ENCODE results near the gene UBD.

Gene UBD

GRCh38 chr6:29547573-29547972 is 12.0 kb downstream of the UBD start:
- Histone ChIP-seq H3K27ac (ENCODE audit: extremely low read depth, low read depth, low read length) (no peak overlapping the region), H3K36me3 (ENCODE audit: control insufficient read depth in 2 of 2, insufficient read depth in 1 of 2, low read length in 2 of 2) (no peaks in the 10 kb centered on the region), H3K4me3 (ENCODE audit: low read depth, low read length) (no peak overlapping the region), H3K9me3 (ENCODE audit: control insufficient read depth, insufficient read depth, low read depth, low read length) (no peaks in the 10 kb centered on the region), H3K4me1 (ENCODE audit: control insufficient read depth, insufficient read depth, low read length) (peaks cover 3% of the 10 kb centered on the region; the same call in 1 of the 2 replicates)
- CTCF ChIA-PET, result interaction anchor here (0.6 kb wide), 1 partner anchor 103 kb away, joined by 3 read pairs; no protein-coding TSS in a partner anchor
- POLR2A ChIA-PET, result interaction anchor here (0.6 kb wide), 1 partner anchor 562 kb away, joined by 4 read pairs; no protein-coding TSS in a partner anchor
- TF ChIP-seq ZBTB49 (tag by site-specific recombination; IDR thresholded peaks at IDR 0.05; ENCODE audit: low read depth) (no peak), ZNF19 (tag by site-specific recombination; IDR thresholded peaks at IDR 0.05; ENCODE audit: low read depth) (no peak), PRDM10 (tag by site-specific recombination; IDR thresholded peaks at IDR 0.05) (peak; percentile 74)

DNA sequence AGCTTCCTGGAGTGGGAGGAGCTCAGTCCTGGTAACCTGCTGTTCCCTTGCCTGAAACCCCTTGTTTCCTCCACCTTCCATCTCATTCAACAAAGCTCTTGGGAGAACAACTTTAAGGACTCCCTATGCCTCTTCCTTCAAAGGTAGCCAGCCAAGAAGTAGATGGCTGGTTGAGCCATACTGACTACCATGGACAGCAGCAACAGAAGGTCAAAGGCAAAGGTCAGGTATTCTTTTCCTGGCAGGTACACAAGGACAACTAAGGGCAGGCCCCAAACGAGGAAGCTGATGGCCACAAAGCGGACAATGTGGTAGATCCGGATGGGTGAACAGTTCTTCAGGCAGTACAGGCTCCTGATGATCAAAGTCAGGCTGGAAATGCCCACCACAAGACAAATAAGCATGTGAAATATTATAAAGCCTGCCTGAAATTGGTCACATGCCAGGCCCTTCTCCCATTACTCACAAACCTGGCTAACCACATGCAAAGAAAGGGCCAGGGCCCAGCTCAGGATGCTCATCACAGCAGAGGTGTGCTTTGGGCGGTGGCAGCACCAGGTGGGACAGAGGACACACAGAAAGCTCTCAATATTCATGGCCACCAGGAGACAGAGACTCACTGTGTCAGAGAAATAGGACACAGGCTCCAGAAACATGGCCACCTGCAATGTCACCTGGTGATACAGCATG is 21.7 kb downstream of the UBD start:
- no peak overlapping the region for H3K27ac ChIP-seq (ENCODE audit: extremely low read depth, low read depth, low read length)
- no peaks in the 10 kb centered on the region for H3K4me1 ChIP-seq (ENCODE audit: control insufficient read depth, insufficient read depth, low read length)
- no peaks in the 10 kb centered on the region for H3K9me3 ChIP-seq (ENCODE audit: control insufficient read depth, insufficient read depth, low read depth, low read length)
- H3K4me3 ChIP-seq (ENCODE audit: low read depth, low read length), result no peak overlapping the region
- ChIA-PET POLR2A (no interaction called here), CTCF (no interaction called here)
- H3K36me3 ChIP-seq (ENCODE audit: control insufficient read depth in 2 of 2, insufficient read depth in 1 of 2, low read length in 2 of 2), result no peaks in the 10 kb centered on the region
- TF ChIP-seq ZNF561 (tag by site-specific recombination; IDR thresholded peaks at IDR 0.05; ENCODE audit: borderline replicate concordance), result no peak
- TF ChIP-seq, protein P1, sequence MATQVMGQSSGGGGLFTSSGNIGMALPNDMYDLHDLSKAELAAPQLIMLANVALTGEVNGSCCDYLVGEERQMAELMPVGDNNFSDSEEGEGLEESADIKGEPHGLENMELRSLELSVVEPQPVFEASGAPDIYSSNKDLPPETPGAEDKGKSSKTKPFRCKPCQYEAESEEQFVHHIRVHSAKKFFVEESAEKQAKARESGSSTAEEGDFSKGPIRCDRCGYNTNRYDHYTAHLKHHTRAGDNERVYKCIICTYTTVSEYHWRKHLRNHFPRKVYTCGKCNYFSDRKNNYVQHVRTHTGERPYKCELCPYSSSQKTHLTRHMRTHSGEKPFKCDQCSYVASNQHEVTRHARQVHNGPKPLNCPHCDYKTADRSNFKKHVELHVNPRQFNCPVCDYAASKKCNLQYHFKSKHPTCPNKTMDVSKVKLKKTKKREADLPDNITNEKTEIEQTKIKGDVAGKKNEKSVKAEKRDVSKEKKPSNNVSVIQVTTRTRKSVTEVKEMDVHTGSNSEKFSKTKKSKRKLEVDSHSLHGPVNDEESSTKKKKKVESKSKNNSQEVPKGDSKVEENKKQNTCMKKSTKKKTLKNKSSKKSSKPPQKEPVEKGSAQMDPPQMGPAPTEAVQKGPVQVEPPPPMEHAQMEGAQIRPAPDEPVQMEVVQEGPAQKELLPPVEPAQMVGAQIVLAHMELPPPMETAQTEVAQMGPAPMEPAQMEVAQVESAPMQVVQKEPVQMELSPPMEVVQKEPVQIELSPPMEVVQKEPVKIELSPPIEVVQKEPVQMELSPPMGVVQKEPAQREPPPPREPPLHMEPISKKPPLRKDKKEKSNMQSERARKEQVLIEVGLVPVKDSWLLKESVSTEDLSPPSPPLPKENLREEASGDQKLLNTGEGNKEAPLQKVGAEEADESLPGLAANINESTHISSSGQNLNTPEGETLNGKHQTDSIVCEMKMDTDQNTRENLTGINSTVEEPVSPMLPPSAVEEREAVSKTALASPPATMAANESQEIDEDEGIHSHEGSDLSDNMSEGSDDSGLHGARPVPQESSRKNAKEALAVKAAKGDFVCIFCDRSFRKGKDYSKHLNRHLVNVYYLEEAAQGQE (tag by site-specific recombination; IDR thresholded peaks at IDR 0.05), result peak; percentile 88

DNA sequence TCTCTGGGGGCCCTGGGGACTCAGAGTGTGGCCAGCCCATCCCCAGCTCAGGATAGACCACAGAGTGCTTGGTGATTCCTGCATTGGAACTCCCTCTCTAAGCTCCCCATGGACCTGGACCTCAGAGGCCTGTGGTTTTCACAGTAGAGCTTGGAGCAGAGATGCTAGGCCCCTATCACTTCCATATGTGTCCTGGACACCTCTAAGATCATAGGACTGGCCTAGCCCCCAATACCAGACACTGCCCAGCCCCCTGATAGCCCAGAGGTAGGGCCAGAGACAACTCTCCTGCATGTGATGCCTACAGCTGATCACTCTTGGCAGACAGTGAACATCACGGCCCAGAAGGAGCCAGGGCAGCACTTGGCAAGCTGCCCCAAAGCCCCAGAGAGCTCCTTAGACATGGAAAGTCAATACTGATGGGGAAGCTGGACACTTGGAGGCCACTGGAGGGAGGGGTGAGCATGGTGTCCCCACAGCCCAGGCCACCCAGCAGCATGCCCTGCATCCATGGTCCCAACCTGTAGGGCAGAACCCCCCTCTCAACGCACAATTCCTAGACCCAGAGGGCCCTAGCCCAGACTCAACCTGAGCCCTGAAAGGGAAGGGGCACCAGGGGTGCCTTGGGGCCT is 27.1 kb downstream of the UBD start:
- H3K4me3 ChIP-seq (ENCODE audit: low read depth, low read length), result no peak overlapping the region
- H3K4me1 ChIP-seq (ENCODE audit: control insufficient read depth, insufficient read depth, low read length), result no peaks in the 10 kb centered on the region
- no peaks in the 10 kb centered on the region for H3K36me3 ChIP-seq (ENCODE audit: control insufficient read depth in 2 of 2, insufficient read depth in 1 of 2, low read length in 2 of 2)
- TF ChIP-seq ZBTB17 (tag by site-specific recombination; IDR thresholded peaks at IDR 0.05) (no peak), AEBP2 (tag by site-specific recombination; IDR thresholded peaks at IDR 0.05; ENCODE audit: borderline replicate concordance) (no peak), ZNF132 (tag by site-specific recombination; IDR thresholded peaks at IDR 0.05; ENCODE audit: borderline replicate concordance) (no peak), ZNF513 (tag by site-specific recombination; IDR thresholded peaks at IDR 0.05) (no peak), EGR2 (tag by site-specific recombination; IDR thresholded peaks at IDR 0.05; ENCODE audit: low read depth) (no peak), ZNF660 (tag by site-specific recombination; IDR thresholded peaks at IDR 0.05) (no peak), ZNF26 (tag by site-specific recombination; IDR thresholded peaks at IDR 0.05) (no peak), BCL11A (tag by site-specific recombination; IDR thresholded peaks at IDR 0.05; ENCODE audit: low read depth) (no peak), ZFHX2 (tag by site-specific recombination; conservative IDR thresholded peaks at IDR 0.05) (no peak)
- no peaks in the 10 kb centered on the region for H3K9me3 ChIP-seq (ENCODE audit: control insufficient read depth, insufficient read depth, low read depth, low read length)
- CTCF ChIA-PET, result interaction anchor here (0.6 to 1.0 kb wide), 2 partner anchors 64 to 767 kb away, joined by 3 read pairs; no protein-coding TSS in a partner anchor
- no peak overlapping the region for H3K27ac ChIP-seq (ENCODE audit: extremely low read depth, low read depth, low read length)
- POLR2A ChIA-PET, result no interaction called here

Measured in HEK293 (cell line).